Cardiac fibroblast (primary cell): Measurements from ENCODE around the gene DTYMK.

Experiments used
- DNase-seq, 2 donors: peaks; one replicate each; pipeline versions ENCODE4 v3.0.0 to v3.0.0-alpha.2; 2010; ENCODE audit warnings: low read depth in 2 of 2
- H3K4me3 ChIP-seq, 2 donors: replicated peaks in 1 of 2; 1 replicate in 1 of 2; 2 replicates in 1 of 2; pipeline ENCODE4 v1.5.1; 2011; ENCODE audit warnings: low read depth in 2 of 2, low read length in 2 of 2, mild to moderate bottlenecking in 2 of 2, moderate library complexity in 1 of 2
- CTCF ChIP-seq: IDR thresholded peaks from one replicate; pipeline ENCODE4 v1.5.1; 2011; ENCODE audit warnings: low read depth, mild to moderate bottlenecking, low read length, inconsistent platforms

Gene DTYMK

GRCh38 chr2:241636182-241637017 is 50.2 kb downstream of the DTYMK start:
- peak; percentile 34 to 41 for DNase-seq
- no peak for TF ChIP-seq CTCF
- H3K4me3 ChIP-seq: peak overlapping the region; percentile 65 to 87

- no peak for TF ChIP-seq CTCF
- H3K4me3 ChIP-seq: peak overlapping the region; percentile 65 to 87
- DNase-seq: peak; percentile 25 to 32
These were observed 50.9 kb downstream of the DTYMK start for GRCh38 chr2:241635756-241636155.

- DNase-seq: no peak
- TF ChIP-seq CTCF: no peak
- no peak overlapping the region for H3K4me3 ChIP-seq
These were observed 53.1 kb downstream of the DTYMK start for GRCh38 chr2:241633561-241633960.

GRCh38 chr2:241632478-241633325 is 53.9 kb downstream of the DTYMK start:
- TF ChIP-seq CTCF: no peak
- H3K4me3 ChIP-seq: no peak overlapping the region
- no peak for DNase-seq

GRCh38 chr2:241629762-241630435 is 56.7 kb downstream of the DTYMK start:
- TF ChIP-seq CTCF: no peak
- DNase-seq: peak in 1 of 2 donors; percentile 24
- H3K4me3 ChIP-seq: no peak overlapping the region

GRCh38 chr2:241627675-241628074 is 58.9 kb downstream of the DTYMK start:
- DNase-seq: no peak
- TF ChIP-seq CTCF: no peak
- no peak overlapping the region for H3K4me3 ChIP-seq
